Liver (tissue), 9 donors: Measurements from ENCODE around the gene NYAP2. TPM values are rescaled to one million over a fixed set of nuclear protein-coding genes. Genes with fewer than 3 reads are reported as not detected.

Source experiments
- DNase-seq: peaks from one replicate; pipeline ENCODE4 v3.0.0-alpha.2; 2017; ENCODE audit warnings: low spot score
- H3K27ac ChIP-seq, 2 donors: one replicate each; pipeline ENCODE4 v1.7.0; 2013; ENCODE audit warnings: inconsistent platforms in 2 of 2, low read length in 2 of 2, control low read depth in 1 of 2, low read depth in 1 of 2, mild to moderate bottlenecking in 1 of 2
- H3K27me3 ChIP-seq, 4 donors: one replicate each; pipeline versions ENCODE4 v1.6.1 to v1.7.0; 2013; ENCODE audit warnings: low read length in 3 of 4, inconsistent platforms in 1 of 4, mild to moderate bottlenecking in 1 of 4, moderate library complexity in 1 of 4; ENCODE audit not compliant: control insufficient read depth in 4 of 4, insufficient read depth in 4 of 4
- H3K36me3 ChIP-seq, 4 donors: one replicate each; pipeline versions ENCODE4 v1.6.1 to v1.7.0; 2013; ENCODE audit warnings: low read length in 3 of 4, mild to moderate bottlenecking in 3 of 4, low read depth in 1 of 4, moderate library complexity in 1 of 4; ENCODE audit not compliant: control insufficient read depth in 4 of 4, insufficient read depth in 3 of 4
- H3K4me1 ChIP-seq, 4 donors: one replicate each; pipeline versions ENCODE4 v1.6.1 to v1.7.0; 2013; ENCODE audit warnings: low read length in 3 of 4, mild to moderate bottlenecking in 3 of 4, moderate library complexity in 1 of 4; ENCODE audit not compliant: control insufficient read depth in 4 of 4, insufficient read depth in 4 of 4
- H3K4me3 ChIP-seq, 3 donors: one replicate each; pipeline versions ENCODE4 v1.6.1 to v1.7.0; 2013; ENCODE audit warnings: low read length in 3 of 3, control low read depth in 1 of 3, low read depth in 1 of 3, mild to moderate bottlenecking in 1 of 3
- H3K9ac ChIP-seq, 2 donors: one replicate each; pipeline ENCODE4 v1.7.0; 2013; ENCODE audit warnings: low read length in 2 of 2, mild to moderate bottlenecking in 2 of 2, moderate library complexity in 2 of 2, control low read depth in 1 of 2, low read depth in 1 of 2
- H3K9me3 ChIP-seq, 4 donors: one replicate each; pipeline versions ENCODE4 v1.6.1 to v1.7.0; 2013; ENCODE audit warnings: low read length in 3 of 4; ENCODE audit not compliant: control insufficient read depth in 4 of 4
- EGR1 ChIP-seq, 2 donors: IDR thresholded peaks; 2 replicates each; pipeline ENCODE4 v1.6.1; 2016 to 2018; ENCODE audit warnings: antibody characterized with exemption in 2 of 2, low read depth in 2 of 2
- FOXA1 ChIP-seq: IDR thresholded peaks from 2 replicates; pipeline ENCODE4 v1.6.1; 2016; ENCODE audit warnings: antibody characterized with exemption
- FOXA2 ChIP-seq: IDR thresholded peaks from 2 replicates; pipeline ENCODE4 v1.6.1; 2016; ENCODE audit warnings: antibody characterized with exemption
- HNF4A ChIP-seq, 2 donors: conservative IDR thresholded peaks; 2 replicates each; pipeline ENCODE4 v1.6.1; 2016; ENCODE audit warnings: antibody characterized with exemption in 2 of 2, mild to moderate bottlenecking in 2 of 2
- HNF4G ChIP-seq: IDR thresholded peaks from 2 replicates; pipeline ENCODE4 v1.6.1; 2016; ENCODE audit warnings: antibody characterized with exemption
- MAX ChIP-seq: IDR thresholded peaks from 2 replicates; pipeline ENCODE4 v1.6.1; 2016; ENCODE audit warnings: antibody characterized with exemption
- NR2F2 ChIP-seq: IDR thresholded peaks from 2 replicates; pipeline ENCODE4 v1.6.1; 2016; ENCODE audit warnings: antibody characterized with exemption
- RXRA ChIP-seq, 2 donors: IDR thresholded peaks; 2 replicates each; pipeline ENCODE4 v1.6.1; 2017 to 2018; ENCODE audit warnings: antibody characterized with exemption in 2 of 2, mild to moderate bottlenecking in 1 of 2
- SP1 ChIP-seq: IDR thresholded peaks from 2 replicates; pipeline ENCODE4 v1.6.1; 2018; ENCODE audit warnings: antibody characterized with exemption, mild to moderate bottlenecking
- TAF1 ChIP-seq: conservative IDR thresholded peaks from 2 replicates; pipeline ENCODE4 v1.6.1; 2016; ENCODE audit warnings: antibody characterized with exemption, mild to moderate bottlenecking
- WGBS: extraction: QIAGEN DNeasy Blood & Tissue Kit; methylation state at CpG from one replicate; pipeline ENCODE4 v1.1.7; 2013; 5-methylcytosine and 5-hydroxymethylcytosine counted together
- polyA plus RNA-seq, 2 donors: library from polyadenylated mRNA; stranded (reverse) in 1 of 2; unstranded in 1 of 2; fragments of 200-250 nt in 1 of 2; fragments of >200 nt in 1 of 2; fragmentation: Nextera tagmentation in 1 of 2; extraction: Ambion mirVana in 1 of 2; gene quantifications; one replicate each; pipeline versions ENCODE4 v1.2.1 to v1.2.3, GENCODE V29; 2013 to 2015
- total RNA-seq, 2 donors: library from RNA; depleted of rRNA; stranded (reverse); fragments of >200 nt; gene quantifications; one replicate each; pipeline ENCODE4 v1.2.3, GENCODE V29; 2014
- TF ChIP-seq, protein P1 (sequence below): IDR thresholded peaks from 2 replicates; pipeline ENCODE4 v1.6.1; 2016; ENCODE audit warnings: antibody characterized with exemption
- TF ChIP-seq, protein P2 (sequence below): IDR thresholded peaks from 2 replicates; pipeline ENCODE4 v1.6.1; 2016; ENCODE audit warnings: antibody characterized with exemption
- TF ChIP-seq, protein P3 (sequence below): fragments of 150-350 bp; IDR thresholded peaks from 2 replicates; pipeline ENCODE4 v1.5.1; 2017; ENCODE audit warnings: improper control_type of control experiment, low read depth, low read length; ENCODE audit not compliant: missing input control
- donor health status: healthy.
- donor health status: healthy.
- donor health status: healthy.
- donor health status: healthy.
- donor health status: healthy.

NYAP2 gene
- total and polyA plus RNA-seq, 4 donors, result not detected

- 56% methylated on average over 7 of the region's 7 CpGs for whole genome bisulfite sequencing
- Histone ChIP-seq H3K36me3 (no peaks in the 10 kb centered on the region), H3K9ac (no peak overlapping the region), H3K4me3 (no peak overlapping the region), H3K9me3 (peaks cover 0 to 4% (median 0%) of the 10 kb centered on the region in 4 donors), H3K27me3 (no peaks in the 10 kb centered on the region), H3K4me1 (no peaks in the 10 kb centered on the region), H3K27ac (no peak overlapping the region)
- no peak for DNase-seq
- no peak for TF ChIP-seq NR2F2
- TF ChIP-seq, protein P1, sequence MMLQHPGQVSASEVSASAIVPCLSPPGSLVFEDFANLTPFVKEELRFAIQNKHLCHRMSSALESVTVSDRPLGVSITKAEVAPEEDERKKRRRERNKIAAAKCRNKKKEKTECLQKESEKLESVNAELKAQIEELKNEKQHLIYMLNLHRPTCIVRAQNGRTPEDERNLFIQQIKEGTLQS, result no peak
- TF ChIP-seq, protein P2, sequence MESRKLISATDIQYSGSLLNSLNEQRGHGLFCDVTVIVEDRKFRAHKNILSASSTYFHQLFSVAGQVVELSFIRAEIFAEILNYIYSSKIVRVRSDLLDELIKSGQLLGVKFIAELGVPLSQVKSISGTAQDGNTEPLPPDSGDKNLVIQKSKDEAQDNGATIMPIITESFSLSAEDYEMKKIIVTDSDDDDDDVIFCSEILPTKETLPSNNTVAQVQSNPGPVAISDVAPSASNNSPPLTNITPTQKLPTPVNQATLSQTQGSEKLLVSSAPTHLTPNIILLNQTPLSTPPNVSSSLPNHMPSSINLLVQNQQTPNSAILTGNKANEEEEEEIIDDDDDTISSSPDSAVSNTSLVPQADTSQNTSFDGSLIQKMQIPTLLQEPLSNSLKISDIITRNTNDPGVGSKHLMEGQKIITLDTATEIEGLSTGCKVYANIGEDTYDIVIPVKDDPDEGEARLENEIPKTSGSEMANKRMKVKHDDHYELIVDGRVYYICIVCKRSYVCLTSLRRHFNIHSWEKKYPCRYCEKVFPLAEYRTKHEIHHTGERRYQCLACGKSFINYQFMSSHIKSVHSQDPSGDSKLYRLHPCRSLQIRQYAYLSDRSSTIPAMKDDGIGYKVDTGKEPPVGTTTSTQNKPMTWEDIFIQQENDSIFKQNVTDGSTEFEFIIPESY, result no peak
- TF ChIP-seq EGR1 (IDR thresholded peaks at IDR 0.05; ENCODE audit: low read depth in 2 of 2), result no peak
- TF ChIP-seq SP1, result no peak
- no peak for TF ChIP-seq MAX
- no peak for TF ChIP-seq FOXA1
These were observed 237.7 kb downstream of the NYAP2 start for GRCh38 chr2:225637259-225637658.

DNA sequence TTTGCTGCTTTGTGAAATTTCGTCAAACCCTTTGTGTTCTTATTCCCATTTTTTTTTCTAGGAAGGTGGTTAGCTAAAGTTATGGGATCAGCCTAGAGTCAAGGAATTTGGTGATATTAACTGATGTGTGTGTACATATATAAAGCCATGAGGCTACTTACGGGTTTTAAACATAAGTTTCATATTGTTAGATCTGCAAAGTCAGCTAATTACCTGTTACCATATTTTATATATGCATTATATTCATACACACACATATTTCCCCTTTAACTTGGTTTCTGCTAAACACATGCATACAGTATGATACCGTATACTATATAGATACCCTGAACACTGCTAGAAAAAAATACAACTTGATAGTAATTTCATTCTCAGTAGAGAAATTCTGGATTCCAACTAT is 241.0 kb downstream of the NYAP2 start:
- no peaks in the 10 kb centered on the region for H3K36me3 ChIP-seq
- no peak for DNase-seq
- no peaks in the 10 kb centered on the region for H3K4me1 ChIP-seq
- H3K4me3 ChIP-seq, result no peak overlapping the region
- TF ChIP-seq, protein P3, sequence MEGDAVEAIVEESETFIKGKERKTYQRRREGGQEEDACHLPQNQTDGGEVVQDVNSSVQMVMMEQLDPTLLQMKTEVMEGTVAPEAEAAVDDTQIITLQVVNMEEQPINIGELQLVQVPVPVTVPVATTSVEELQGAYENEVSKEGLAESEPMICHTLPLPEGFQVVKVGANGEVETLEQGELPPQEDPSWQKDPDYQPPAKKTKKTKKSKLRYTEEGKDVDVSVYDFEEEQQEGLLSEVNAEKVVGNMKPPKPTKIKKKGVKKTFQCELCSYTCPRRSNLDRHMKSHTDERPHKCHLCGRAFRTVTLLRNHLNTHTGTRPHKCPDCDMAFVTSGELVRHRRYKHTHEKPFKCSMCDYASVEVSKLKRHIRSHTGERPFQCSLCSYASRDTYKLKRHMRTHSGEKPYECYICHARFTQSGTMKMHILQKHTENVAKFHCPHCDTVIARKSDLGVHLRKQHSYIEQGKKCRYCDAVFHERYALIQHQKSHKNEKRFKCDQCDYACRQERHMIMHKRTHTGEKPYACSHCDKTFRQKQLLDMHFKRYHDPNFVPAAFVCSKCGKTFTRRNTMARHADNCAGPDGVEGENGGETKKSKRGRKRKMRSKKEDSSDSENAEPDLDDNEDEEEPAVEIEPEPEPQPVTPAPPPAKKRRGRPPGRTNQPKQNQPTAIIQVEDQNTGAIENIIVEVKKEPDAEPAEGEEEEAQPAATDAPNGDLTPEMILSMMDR, result no peak
- TF ChIP-seq HNF4G (no peak), EGR1 (IDR thresholded peaks at IDR 0.05; ENCODE audit: low read depth in 2 of 2) (no peak), RXRA (IDR thresholded peaks at IDR 0.05) (no peak), TAF1 (no peak), MAX (no peak), FOXA1 (no peak), NR2F2 (no peak), HNF4A (conservative IDR thresholded peaks at IDR 0.05) (no peak), FOXA2 (no peak), SP1 (no peak)
- TF ChIP-seq, protein P1, result no peak
- TF ChIP-seq, protein P2, result no peak
- H3K9ac ChIP-seq, result no peak overlapping the region
- no peak overlapping the region for H3K27ac ChIP-seq
- 78% methylated on average over 3 of the region's 3 CpGs for WGBS
- peaks cover 0 to 4% (median 0%) of the 10 kb centered on the region in 4 donors for H3K9me3 ChIP-seq
- H3K27me3 ChIP-seq, result no peaks in the 10 kb centered on the region
